ENCODE data around the gene TXNIP. TPM values are rescaled to one million over a fixed set of nuclear protein-coding genes. Genes with fewer than 3 reads are reported as not detected.

TXNIP gene
- total and polyA plus RNA-seq, 2 of the 4 experiments (the other 2 are of a cell fraction), result 36.4 to 77.2 TPM

GRCh38 chr1:146022403-146023127, 26.2 kb upstream of the TXNIP start:
- no peak overlapping the region for H4K91ac ChIP-seq (ENCODE audit: insufficient read depth, low read depth, low read length)
- no peak overlapping the region for H2BK120ac ChIP-seq (ENCODE audit: low read depth, low read length)
- H4K20me1 ChIP-seq (ENCODE audit: insufficient read depth, low read length), result no peaks in the 10 kb centered on the region
- WGBS, 2 experiments (ENCODE audit: extremely low coverage in 2 of 2, insufficient read length in 1 of 2), result no CpG with 5 or more reads among the region's 7 CpGs
- TF ChIP-seq MAZ (IDR thresholded peaks at IDR 0.05; ENCODE audit: borderline replicate concordance, low read depth, low read length), result no peak
- TF ChIP-seq CEBPB (IDR thresholded peaks at IDR 0.05; ENCODE audit: low read depth, low read length), result no peak
- no peak for TF ChIP-seq RFX5 (IDR thresholded peaks at IDR 0.05; ENCODE audit: low read depth, low read length)
- TF ChIP-seq POLR2A (IDR thresholded peaks at IDR 0.05; ENCODE audit: low read depth, low read length), result no peak
- H3K27me3 ChIP-seq (ENCODE audit: control insufficient read depth, insufficient read depth, low read length), result peaks cover 49% of the 10 kb centered on the region
- H2AK9ac ChIP-seq (replicated peaks; ENCODE audit: low read depth, low read length, poor library complexity), result no peak overlapping the region
- H3K4me2 ChIP-seq (ENCODE audit: low read depth, low read length), result no peak overlapping the region
- H4K5ac ChIP-seq (ENCODE audit: low read depth, low read length), result no peak overlapping the region
- H3K4ac ChIP-seq (ENCODE audit: low read depth, low read length), result no peak overlapping the region
- no peaks in the 10 kb centered on the region for H3K79me1 ChIP-seq (ENCODE audit: low read depth in 1 of 2, low read length in 2 of 2)
- intact Hi-C loops (cut with micrococcal nuclease), result no loop called here
- H3K4me1 ChIP-seq (ENCODE audit: control insufficient read depth, insufficient read depth, low read length), result no peaks in the 10 kb centered on the region
- no peak overlapping the region for H3K9ac ChIP-seq (ENCODE audit: low read depth, low read length)
- no peak overlapping the region for H2BK20ac ChIP-seq (ENCODE audit: low read depth, low read length)
- ChIA-PET POLR2A (ENCODE audit: unreplicated experiment) (no interaction called here), CTCF (interaction anchor here (2.0 kb wide), 1 partner anchor 10 kb away, joined by 9 read pairs; no protein-coding TSS in a partner anchor)
- H2BK5ac ChIP-seq (ENCODE audit: low read depth, low read length, poor library complexity, severe bottlenecking), result no peak overlapping the region
- H3K56ac ChIP-seq (ENCODE audit: extremely low read depth, insufficient read depth, low read length), result no peak overlapping the region
- H3K14ac ChIP-seq (replicated peaks; ENCODE audit: low read depth, low read length), result no peak overlapping the region
- DNase-seq, result no peak
- H2AK5ac ChIP-seq (ENCODE audit: low read depth, low read length), result no peak overlapping the region
- no peak overlapping the region for H2BK15ac ChIP-seq (ENCODE audit: low read depth, low read length)
- H3K27ac ChIP-seq (ENCODE audit: insufficient read depth, low read length), result no peak overlapping the region
- no peaks in the 10 kb centered on the region for H3K9me3 ChIP-seq (ENCODE audit: control insufficient read depth, insufficient read depth, low read length)
- no peak overlapping the region for H4K8ac ChIP-seq (ENCODE audit: low read depth in 2 of 2, low read length in 2 of 2)
- H3K36me3 ChIP-seq (ENCODE audit: control insufficient read depth, insufficient read depth, low read length), result no peaks in the 10 kb centered on the region
- no peaks in the 10 kb centered on the region for H3K9me1 ChIP-seq (ENCODE audit: insufficient read depth, low read length)
- BruUV-seq (replicated peaks), result no TSS peak
- no peak overlapping the region for H3K18ac ChIP-seq (ENCODE audit: low read depth, low read length)
- no peak for ATAC-seq (ENCODE audit: low read depth)
- dilution Hi-C loops (cut with HindIII; ENCODE audit: low sequenced_read_pairs, unreplicated experiment), result no loop called here
- no peak overlapping the region for H3K23ac ChIP-seq (ENCODE audit: low read depth, low read length)
- no peak overlapping the region for H2AFZ ChIP-seq (replicated peaks; ENCODE audit: low read length, poor library complexity)
- in situ Hi-C loops (cut with MboI; ENCODE audit: low sequenced_read_pairs), result no loop called here
- no peak overlapping the region for H3K4me3 ChIP-seq (ENCODE audit: insufficient read depth, low read depth, low read length)
